GM21360 (cell line): ENCODE results near the gene IFNL2.
"Not testable (repeated sequence)": the region's sequence is repeated elsewhere in the genome, so short reads cannot be mapped to it uniquely, and the experiment has no call there.

Experiments
- ATAC-seq: cut with Tn5 transposase; IDR thresholded peaks from one replicate; pipeline ENCODE4 v1.9.1; 2021; ENCODE audit warnings: mild to moderate bottlenecking, moderate library complexity; ENCODE audit not compliant: unreplicated experiment

IFNL2 gene

DNA sequence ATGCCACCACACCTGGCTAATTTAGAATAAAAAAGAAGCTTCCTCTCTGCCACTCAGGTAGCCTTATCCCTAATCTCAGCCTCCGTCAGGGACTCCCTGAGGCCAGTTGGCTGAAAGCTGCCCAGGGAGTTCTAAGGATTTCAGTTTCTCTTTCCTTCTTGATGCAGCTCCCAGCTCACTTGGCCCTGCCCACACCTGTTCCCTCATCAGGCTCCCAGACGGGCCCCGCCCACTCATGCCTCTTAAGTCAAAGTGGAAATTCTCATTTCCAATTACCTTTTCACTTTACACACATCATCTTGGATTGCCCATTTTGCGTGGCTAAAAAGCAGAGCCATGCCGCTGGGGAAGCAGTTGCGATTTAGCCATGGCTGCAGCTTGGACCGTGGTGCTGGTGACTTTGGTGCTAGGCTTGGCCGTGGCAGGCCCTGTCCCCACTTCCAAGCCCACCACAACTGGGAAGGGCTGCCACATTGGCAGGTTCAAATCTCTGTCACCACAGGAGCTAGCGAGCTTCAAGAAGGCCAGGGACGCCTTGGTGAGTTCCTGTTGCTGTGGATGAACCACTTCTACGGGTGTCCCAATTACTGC, 28.0 kb downstream of the IFNL2 start, which contains the start of gene IFNL1:
Gene IFNL1, plus strand, starts transcription at position 353 of the 591 bp plus-strand sequence. Its CDS starts 15 bp downstream, at position 368.
- ATAC-seq, result no peak

DNA sequence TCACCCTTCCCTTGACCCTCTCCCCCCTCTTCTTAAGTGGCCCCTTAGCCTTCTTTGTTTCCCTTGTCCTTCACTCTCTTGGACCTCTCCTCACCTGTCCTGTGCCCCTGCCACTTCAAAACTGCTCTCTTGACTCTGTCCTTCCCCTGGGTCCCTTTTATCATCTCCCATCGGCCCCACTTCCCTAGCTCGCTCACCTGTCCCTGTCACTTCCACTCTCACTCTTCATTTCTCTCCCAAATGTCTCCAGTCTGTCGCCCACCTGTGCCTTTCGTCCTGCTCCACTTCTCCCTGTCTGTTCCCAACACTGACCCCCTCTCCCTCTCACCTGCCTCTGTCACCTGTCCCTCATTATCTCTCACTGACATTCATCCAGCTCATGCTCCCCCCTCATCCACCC, 28.7 kb downstream of the IFNL2 start:
- no peak for ATAC-seq

DNA sequence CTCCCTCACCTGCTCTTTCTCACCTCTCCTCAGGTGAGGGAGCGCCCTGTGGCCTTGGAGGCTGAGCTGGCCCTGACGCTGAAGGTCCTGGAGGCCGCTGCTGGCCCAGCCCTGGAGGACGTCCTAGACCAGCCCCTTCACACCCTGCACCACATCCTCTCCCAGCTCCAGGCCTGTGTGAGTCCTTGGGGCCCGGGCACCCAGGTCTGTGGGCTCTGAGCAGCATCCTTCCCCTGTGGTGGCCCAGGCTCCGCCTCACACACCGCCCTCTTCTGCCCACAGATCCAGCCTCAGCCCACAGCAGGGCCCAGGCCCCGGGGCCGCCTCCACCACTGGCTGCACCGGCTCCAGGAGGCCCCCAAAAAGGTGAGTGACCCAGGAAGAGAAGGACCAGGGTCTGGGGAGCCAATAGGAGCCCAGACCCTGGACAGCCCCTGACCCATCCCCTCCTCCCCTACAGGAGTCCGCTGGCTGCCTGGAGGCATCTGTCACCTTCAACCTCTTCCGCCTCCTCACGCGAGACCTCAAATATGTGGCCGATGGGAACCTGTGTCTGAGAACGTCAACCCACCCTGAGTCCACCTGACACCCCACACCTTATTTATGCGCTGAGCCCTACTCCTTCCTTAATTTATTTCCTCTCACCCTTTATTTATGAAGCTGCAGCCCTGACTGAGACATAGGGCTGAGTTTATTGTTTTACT, 29.9 kb downstream of the IFNL2 start:
- no peak for ATAC-seq

DNA sequence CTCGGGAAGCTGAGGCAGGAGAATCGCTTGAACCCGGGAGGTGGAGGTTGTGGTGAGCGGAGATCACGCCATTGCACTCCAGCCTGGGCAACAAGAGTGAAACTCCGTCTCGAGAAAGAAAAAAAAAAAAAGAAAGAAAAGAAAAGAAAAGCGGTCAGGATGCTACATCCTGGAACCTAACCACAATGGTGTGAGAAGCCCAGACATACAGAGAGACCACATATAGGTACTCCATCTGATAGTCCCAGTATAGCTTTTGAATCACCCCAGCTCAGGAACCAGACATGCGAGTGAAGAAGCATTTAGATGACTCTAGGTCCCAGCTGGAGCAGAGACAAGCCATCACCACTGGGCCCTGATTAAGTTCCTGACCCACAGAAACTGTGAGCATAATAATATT, 31.2 kb downstream of the IFNL2 start:
- no peak for ATAC-seq

DNA sequence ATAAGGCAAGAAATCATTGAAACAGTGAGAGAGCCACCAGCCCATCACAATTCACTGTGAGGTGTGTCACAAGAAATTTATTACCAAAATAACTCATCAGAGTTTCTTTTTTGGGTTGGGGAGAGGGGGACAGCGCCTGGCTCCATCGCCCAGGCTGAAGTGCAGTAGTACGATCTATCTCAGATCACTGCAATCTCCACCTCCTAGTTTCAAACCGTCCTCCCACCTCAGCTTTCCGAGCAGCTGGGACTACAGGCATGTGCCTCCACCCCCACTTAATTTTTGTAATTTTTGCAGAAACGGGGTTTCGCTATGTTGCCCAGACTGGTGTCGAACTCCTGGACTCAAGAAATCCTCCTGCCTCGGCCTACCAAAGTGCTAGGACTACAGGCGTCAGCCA, 31.6 kb downstream of the IFNL2 start:
- no peak for ATAC-seq

DNA sequence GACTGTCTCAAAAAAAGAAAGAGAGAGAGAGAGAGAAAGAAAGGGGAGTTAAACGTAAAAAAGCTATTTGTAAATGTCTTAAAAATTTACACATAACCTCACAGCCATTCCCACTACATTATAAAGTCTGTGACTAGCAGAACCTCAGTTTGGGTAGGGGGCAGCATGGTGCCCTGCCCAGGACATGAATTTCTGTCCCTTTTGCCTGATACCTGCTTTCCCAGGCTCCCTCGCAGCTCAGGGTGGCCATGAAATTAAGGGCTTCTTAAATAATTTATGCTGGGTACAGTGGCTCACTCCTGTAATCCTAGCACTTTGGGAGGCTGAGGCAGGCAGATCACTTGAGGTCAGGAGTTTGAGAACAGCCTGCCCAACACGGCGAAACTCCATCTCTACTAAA, 32.8 kb downstream of the IFNL2 start:
- no peak for ATAC-seq

DNA sequence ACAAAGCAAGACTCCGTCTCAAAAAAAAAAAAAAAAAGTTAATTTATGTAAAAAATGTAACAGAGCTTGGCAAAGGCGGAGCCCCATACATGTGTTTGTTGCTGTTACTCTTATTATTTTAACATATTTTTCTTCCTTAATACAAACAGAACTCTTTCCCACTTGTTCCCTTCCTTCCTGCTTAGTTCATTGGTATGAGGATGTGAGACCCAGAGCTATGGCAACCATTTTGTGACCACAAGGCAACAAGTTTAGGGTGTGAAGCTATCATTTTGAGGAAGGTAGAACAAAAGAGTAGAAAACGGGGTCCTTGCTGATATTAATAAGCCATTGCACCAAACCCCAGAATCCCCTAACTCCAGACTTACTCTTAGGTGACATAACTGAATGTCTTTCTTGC, 33.4 kb downstream of the IFNL2 start:
- no peak for ATAC-seq

DNA sequence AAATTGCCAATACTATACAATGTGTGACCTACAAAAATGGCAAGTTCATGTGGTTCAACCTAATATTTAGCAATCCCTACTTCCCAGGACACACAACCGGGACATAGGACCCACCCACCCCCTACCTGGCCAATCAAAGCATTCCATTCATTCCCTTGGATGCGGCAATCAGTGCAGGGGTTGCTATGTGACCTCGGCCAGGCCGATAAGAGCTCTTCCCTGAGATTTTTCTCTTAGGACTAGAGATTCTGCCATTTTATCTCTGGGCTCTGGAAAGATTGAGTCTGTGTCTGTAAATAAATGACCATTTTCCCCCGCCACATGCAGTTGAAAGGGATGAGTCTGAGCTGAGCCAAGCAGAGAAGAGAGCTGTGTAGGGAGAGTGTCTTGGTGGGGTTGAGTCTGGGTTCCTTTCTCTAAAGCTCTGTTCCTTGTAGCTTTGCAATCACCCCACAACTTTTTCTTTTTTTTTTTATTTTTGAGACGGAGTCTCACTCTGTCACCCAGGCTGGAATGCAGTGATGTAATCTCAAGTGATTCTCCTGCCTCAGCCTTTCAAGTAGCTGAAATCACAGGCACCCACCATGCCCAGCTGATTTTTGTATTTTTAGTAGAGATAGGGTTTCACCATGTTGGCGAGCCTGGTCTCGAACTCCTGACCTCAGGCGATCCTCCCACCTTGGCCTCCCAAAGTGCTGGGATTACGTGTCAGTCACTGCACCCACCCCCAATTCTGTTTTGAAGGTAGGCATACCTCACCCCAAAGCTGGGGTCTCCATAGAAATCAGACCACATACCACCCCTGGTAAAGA, 35.4 kb downstream of the IFNL2 start:
- ATAC-seq, result no peak

DNA sequence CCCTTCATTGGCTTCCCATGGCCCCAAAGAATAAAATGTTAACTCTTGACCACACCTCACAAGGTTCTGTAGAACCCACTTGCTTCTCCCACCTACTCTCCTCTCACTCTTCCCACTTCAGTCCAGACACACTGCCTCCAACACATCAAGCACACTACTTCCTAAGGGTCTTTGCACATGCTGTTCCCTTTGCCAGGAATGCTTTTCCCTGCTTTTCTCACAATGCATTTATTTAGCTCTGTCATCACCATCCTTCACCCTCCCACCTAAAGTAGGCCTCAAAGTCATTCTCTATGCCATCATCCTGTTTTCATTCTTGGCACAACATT, 36.0 kb downstream of the IFNL2 start:
- ATAC-seq, result no peak

DNA sequence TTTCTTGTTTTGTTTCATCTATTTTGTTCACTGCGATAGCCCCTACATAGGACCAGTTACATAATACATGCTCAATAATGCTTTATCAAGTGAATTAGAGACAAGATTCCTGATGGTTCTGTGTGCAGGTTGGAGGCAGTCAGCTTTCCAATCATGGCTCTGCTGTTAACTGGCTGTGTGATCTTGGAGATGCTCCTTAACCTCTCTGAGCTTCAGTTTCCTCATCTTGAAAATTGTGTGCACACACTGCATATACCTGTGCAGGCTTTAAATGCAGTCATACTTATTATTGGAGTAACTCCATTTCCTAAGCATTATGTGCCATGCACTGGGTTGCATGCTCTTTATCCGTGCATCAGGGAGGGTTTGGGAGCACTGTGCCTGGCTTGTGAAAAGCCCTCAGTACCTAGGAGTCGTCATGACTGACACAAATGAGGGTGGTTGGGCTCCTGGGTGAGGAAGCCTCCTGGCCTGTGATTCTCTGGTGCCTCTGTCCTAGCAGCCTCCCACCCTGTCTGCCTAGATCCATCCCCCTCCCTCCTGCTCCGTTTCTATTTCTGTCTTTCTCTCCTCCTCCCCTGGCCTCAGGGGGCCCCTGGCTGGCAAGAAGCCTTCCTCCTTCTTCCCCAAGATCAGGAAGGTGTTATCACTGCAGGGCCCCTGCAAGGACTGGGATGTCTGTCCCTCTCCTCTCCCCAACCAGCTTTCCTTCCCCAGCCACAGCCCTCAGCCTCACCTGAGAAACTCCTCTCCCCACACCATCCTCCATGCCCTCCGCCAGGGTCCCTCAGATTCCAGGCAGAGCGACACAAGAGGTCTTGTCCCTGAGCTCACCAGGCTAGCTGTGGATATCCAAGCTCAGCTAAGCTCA, 36.7 kb downstream of the IFNL2 start:
- no peak for ATAC-seq

DNA sequence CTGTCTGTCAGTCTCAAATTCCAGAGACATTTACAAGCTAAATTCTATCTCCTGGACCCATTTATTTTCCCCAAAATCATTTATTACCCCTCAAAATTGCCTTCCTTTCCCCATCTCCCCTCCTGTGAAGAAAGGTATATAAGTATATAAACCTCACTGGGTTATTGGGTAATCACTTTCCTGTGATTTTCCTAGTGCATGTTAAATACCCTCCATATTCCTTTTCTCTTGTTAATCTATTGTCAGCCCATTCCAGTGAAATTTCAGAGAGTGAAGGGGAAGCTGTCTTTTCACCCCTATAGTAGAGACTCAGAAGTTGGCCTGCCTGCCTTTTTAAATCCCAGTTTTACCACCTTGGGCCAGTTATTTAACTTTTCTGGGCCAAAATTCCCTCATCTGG, 37.9 kb downstream of the IFNL2 start:
- ATAC-seq, result no peak

DNA sequence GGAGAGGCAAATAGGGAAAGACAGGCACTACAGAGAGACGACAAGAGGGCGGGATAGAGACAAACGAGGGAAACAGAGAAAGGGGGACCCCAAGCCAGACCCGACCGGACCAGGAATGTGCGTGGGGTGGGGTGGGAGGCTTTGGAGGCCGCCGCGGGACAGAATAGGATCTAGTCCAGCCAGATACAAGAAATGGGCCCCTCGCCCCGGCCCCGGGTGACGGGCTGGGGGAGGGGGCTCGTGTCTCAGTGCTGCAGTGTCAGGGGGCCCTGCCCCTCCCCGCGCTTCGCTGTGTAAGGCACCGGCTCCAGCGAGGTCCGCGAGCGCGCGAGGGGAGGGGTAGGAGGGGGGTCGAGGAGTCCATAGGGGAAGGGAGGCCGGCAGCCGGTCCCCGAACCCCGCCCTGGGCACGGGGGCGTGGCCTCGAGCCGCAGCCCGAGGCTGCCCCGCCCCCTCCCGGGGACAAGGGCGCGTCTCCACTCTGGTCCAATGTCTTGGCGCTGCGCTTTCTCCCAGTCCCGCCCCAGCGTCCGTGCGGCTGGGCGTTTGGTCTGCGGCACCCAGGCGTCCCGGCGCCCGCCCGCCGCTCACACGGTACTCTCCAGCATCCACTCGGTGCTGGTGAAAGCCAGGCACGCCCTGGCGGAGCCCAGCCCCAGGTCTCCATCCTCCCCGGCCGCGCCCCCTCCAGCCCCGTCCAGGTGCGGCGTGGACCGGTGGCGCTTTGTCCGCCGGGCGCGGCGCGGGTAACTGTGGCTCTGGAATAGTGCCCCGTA, 39.0 kb downstream of the IFNL2 start:
- no peak for ATAC-seq

DNA sequence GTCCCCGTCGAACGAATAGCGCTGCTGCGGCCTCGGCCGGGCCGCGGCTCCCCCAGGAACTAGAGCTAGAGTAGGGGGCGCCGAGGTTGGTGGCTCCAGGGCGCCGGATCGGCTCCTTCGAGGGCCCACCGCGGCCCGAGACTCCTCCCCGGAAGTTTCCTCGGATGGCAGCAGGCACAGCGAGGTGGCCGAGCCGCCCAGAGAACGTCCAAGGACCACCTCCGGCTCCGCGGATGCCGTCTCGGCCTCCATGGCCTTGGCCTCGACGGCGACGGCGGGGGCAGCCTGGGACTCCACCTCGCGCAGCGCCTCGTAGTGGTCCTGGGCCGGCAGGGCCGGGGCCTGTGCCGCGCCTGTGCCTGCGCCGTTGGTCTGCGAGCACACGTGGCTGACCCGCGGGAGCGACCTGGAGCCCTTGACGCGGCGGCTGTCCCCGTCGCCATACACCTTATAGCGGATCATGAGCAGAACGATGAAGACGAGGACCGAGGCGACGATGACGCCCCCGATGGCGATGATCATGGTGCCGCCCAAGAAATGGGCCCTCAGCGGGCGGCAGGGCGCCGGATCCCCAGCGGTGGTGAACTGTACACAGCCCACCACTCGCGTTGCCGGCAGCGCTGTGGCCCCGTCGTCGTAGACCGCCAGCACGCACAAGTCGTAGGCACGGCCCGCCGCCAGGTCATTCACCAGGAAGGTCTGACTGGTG, 39.8 kb downstream of the IFNL2 start:
- ATAC-seq, result no peak

DNA sequence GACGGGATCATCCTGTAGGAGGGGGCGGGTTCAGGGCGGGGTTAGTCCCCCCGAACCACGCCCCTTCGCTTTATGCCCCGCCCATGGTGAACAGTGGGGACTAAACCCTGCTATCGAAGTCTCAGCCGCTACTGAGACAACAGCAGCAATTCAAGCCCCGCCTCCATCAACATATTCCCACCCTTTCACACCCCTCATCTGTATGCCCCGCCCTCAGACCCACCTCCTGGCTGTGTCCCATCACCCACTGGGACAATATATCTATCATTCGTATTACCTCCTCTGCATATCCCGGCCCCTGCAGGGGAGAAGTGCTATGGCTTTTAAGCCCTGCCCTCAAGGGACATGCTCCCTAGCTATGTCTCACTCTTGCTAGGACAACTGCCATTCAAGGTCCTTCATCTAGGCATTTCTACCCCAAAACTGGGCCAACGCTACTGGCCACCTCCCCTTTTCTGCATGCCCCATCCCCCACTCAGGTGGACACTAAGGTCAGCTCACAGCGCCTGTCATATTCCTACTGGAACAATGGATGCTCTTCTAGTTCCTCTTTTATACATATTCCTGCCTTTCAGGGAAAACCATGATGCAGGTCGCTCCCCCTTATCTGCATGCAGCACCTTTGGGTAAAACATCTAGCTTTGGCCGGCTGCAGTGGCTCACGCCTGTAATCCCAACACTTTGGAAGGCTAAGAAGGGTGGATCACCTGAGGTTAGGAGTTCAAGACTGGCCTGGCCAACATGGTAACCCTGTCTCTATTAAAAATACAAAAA, 40.5 kb downstream of the IFNL2 start:
- ATAC-seq, result no peak

DNA sequence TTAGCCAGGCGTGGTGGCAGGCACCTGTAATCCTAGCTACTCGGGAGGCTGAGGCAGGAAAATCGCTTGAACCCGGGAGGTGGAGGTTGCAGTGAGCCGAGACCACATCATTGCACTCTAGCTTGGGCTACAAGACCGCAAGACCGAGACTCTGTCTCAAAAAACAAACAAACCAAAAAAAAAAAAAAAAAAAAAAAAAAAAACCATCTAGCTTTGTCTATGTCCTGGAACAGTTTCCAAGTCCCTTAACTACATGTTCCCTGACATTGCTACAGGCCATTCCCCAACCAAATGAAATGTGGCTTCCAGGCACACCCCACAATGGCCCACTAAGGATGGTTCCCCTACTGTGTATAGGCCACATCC, 41.1 kb downstream of the IFNL2 start:
- not testable (repeated sequence) for ATAC-seq

DNA sequence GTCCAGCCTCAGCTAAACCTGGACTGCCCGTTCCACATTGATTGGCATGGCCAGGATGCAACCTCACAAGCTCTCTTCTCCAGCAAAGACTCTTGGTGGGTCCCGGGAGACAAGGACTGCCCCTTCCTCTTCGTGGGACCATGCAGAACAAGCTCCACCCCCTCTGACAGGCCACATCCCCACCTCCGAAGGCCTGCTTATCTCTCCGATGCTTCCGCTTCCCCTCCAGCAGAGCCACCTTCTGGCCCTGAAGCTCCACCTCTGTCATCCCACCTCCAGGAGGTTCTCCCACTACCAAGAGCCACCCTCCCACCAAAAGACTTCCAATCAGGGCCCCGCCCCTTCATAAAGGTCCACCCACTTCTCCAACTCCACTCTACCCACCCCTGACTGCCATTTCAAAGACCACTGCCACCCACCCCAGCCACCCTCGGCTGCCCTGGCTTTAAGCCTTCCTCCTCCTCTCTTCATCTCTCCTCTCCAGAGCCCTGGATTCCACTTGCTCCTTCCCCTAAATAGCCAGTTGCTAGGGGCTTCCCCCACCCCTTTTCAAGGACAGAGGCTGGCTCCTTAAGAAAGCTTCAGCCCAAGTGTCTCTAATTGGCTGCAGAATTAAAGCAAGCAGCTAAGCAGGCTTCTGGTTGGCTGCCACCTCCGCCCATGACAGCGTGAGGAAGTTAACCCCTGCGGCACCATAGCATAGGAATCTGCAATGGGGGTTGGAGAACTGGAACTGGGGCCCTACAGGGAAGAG, 42.5 kb downstream of the IFNL2 start:
- ATAC-seq, result no peak

DNA sequence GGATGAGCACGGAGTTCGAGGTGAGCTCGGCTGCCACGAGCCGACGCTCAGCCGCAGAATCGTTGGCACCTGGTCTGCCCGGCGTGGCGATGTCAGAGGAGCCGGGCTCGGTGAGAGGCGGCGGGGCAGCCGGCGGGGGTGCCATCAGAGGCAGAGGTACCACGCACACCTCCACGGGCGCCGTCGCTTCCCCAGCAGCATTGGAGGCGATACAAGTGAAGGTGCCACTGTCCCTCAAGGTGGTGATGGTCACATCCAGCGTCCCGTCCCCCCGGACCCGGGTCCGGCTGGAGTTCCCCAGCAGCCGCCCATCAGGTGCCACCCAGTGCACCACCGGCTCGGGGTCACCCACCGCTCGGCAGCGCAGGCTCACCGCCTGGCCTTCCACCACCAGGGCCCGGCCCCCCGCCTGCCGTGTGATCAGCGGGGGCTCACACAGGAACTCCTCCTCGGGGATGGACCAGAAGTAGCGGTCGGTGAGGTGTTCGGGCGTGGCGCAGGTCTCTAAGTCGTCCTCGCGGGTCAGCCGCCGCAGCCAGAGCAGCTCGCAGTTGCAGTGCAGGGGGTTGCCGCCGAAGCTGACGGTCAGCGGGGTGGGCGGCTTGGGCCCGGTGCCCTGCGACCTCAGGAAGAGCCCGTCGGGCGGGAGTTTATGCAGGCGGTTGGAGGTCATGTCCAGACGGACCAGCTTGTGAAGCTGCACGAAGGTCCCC, 46.0 kb downstream of the IFNL2 start:
- ATAC-seq, result no peak

DNA sequence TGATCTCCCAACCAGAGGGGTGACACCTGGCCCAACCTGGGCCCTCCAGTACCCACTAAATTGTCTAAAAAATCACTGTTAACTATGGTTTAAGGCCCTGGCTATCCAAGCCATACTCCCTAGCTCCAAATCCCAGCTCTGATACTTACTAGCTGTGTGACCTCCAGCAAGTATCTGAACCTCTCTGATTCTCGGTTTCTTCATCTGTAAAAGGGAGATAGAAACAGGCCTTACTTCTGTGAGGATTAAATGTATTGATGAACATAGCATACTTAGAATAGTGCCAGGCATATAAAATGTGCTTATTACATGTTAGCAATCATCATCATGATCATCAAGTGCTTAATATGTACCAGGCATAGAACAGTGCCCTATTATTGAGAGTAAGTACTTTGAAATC, 47.7 kb downstream of the IFNL2 start:
- ATAC-seq, result no peak
